B cell (primary cell): Measurements from ENCODE around the gene ZNF106. TPM values are rescaled to one million over a fixed set of nuclear protein-coding genes. Genes with fewer than 3 reads are reported as not detected.

ENCODE experiments used
- ATAC-seq: fragments of 200-7000 bp; cut with Tn5 transposase; one replicate; pipeline ENCODE4 v1.10.0; 2021; ENCODE audit warnings: low read depth, mild to moderate bottlenecking, moderate number of reproducible peaks, moderate library complexity
- CTCF ChIA-PET: fragments of 350-600 bp; sonication (Branson Sonifier 250); formaldehyde crosslinking; loops from one replicate; lab custom pipeline; 2021; ENCODE audit warnings: antibody characterized with exemption, inconsistent platforms; lab: Charles Lee
- POLR2A ChIA-PET: fragments of 350-600 bp; sonication (Branson Sonifier 250); formaldehyde crosslinking; loops from one replicate; lab custom pipeline; 2021; ENCODE audit warnings: antibody characterized with exemption; lab: Charles Lee
- DNase-seq: peaks from one replicate; pipeline ENCODE4 v3.0.0; 2013
- H2AFZ ChIP-seq: 2 replicates; pipeline ENCODE4 v1.6.1; 2012; ENCODE audit warnings: mild to moderate bottlenecking, low read depth, low read length; ENCODE audit not compliant: insufficient read depth, poor library complexity, severe bottlenecking
- H3K27ac ChIP-seq, 2 donors: 1 replicate in 1 of 2; 2 replicates in 1 of 2; pipeline ENCODE4 v1.5.1; 2012 to 2013; ENCODE audit warnings: low read length in 2 of 2, mild to moderate bottlenecking in 2 of 2, moderate library complexity in 1 of 2
- H3K27me3 ChIP-seq, 4 experiments: fragments of 200-600 bp in 1 of 4; sonication (generic) in 1 of 4; replicated peaks in 1 of 4; 1 replicate in 2 of 4; 2 replicates in 2 of 4; pipeline versions ENCODE4 v1.6.1 to v1.7.0; 2013 to 2016; ENCODE audit warnings: low read length in 3 of 4, mild to moderate bottlenecking in 2 of 4, mixed read lengths in 1 of 4, moderate library complexity in 1 of 4; ENCODE audit not compliant: insufficient read depth in 4 of 4, control insufficient read depth in 3 of 4; ENCODE audit errors: control extremely low read depth in 1 of 4
- H3K36me3 ChIP-seq, 2 experiments: replicated peaks in 1 of 2; 1 replicate in 1 of 2; 2 replicates in 1 of 2; pipeline versions ENCODE4 v1.6.1 to v1.7.1; 2013; ENCODE audit warnings: low read length in 1 of 2; ENCODE audit not compliant: insufficient read depth in 2 of 2, control insufficient read depth in 1 of 2; ENCODE audit errors: control extremely low read depth in 1 of 2, extremely low read depth in 1 of 2
- H3K4me1 ChIP-seq, 2 donors: fragments of 200-600 bp in 1 of 2; sonication (generic) in 1 of 2; 1 replicate in 1 of 2; 2 replicates in 1 of 2; pipeline versions ENCODE4 v1.5.1 to v1.6.1; 2013 to 2017; ENCODE audit warnings: low read length in 2 of 2; ENCODE audit not compliant: control insufficient read depth in 2 of 2, insufficient read depth in 2 of 2
- H3K4me2 ChIP-seq: replicated peaks from 2 replicates; pipeline ENCODE3; 2012; ENCODE audit warnings: mild to moderate bottlenecking, low read depth, low read length; ENCODE audit not compliant: poor library complexity, severe bottlenecking
- H3K4me3 ChIP-seq, 5 experiments: fragments of 200-600 bp in 1 of 5; sonication (generic) in 1 of 5; 1 replicate in 3 of 5; 2 replicates in 2 of 5; pipeline versions ENCODE4 v1.5.1 to v1.7.0; 2011 to 2016; ENCODE audit warnings: low read length in 4 of 5, mild to moderate bottlenecking in 4 of 5, low read depth in 2 of 5, control low read depth in 1 of 5, moderate library complexity in 1 of 5; ENCODE audit not compliant: insufficient read depth in 1 of 5; ENCODE audit errors: control extremely low read depth in 1 of 5, extremely low read depth in 1 of 5
- H3K79me2 ChIP-seq: fragments of 200-600 bp; sonication (generic); one replicate; pipeline ENCODE4 v1.6.0; 2016; ENCODE audit warnings: low read length; ENCODE audit not compliant: control insufficient read depth, insufficient read depth
- H3K9ac ChIP-seq: fragments of 200-600 bp; sonication (generic); 2 replicates; pipeline ENCODE4 v1.6.1; 2017; ENCODE audit warnings: mild to moderate bottlenecking, low read length, moderate library complexity
- H3K9me3 ChIP-seq, 3 donors: one replicate each; pipeline versions ENCODE4 v1.6.1 to v1.7.1; 2013; ENCODE audit warnings: low read length in 2 of 3; ENCODE audit not compliant: control insufficient read depth in 2 of 3, insufficient read depth in 1 of 3; ENCODE audit errors: control extremely low read depth in 1 of 3
- H4K20me1 ChIP-seq: 2 replicates; pipeline ENCODE4 v1.6.0; 2012; ENCODE audit warnings: mild to moderate bottlenecking, low read length; ENCODE audit not compliant: insufficient read depth, control insufficient read depth, poor library complexity, severe bottlenecking
- H3K27ac Mint-ChIP-seq: one replicate; pipeline ENCODE4 v1.8.0; 2021; ENCODE audit warnings: mixed read lengths
- H3K27me3 Mint-ChIP-seq: one replicate; pipeline ENCODE4 v1.8.0; 2021; ENCODE audit warnings: mixed read lengths
- H3K4me1 Mint-ChIP-seq: one replicate; pipeline ENCODE4 v1.8.0; 2021; ENCODE audit warnings: mixed read lengths
- H3K4me3 Mint-ChIP-seq: one replicate; pipeline ENCODE4 v1.8.0; 2021; ENCODE audit warnings: mixed read lengths
- H3K9me3 Mint-ChIP-seq: one replicate; pipeline ENCODE4 v1.8.0; 2022; ENCODE audit warnings: mixed read lengths; ENCODE audit not compliant: insufficient read depth
- CTCF ChIP-seq: fragments of 200-600 bp; IDR thresholded peaks from one replicate; pipeline ENCODE4 v1.8.0; 2022; ENCODE audit warnings: antibody characterized with exemption, mild to moderate bottlenecking
- EZH2 ChIP-seq: IDR thresholded peaks from 2 replicates; pipeline ENCODE4 v1.6.1; 2012; ENCODE audit warnings: borderline replicate concordance, low read depth, mild to moderate bottlenecking, moderate library complexity, low read length; ENCODE audit not compliant: insufficient read depth, poor library complexity, severe bottlenecking
- WGBS: methylation state at CpG from one replicate; pipeline ENCODE4 v1.1.5; 2013; ENCODE audit warnings: missing lambda C conversion rate; ENCODE audit not compliant: insufficient coverage; 5-methylcytosine and 5-hydroxymethylcytosine counted together
- intact Hi-C: fragments of 100-400 bp; cut with micrococcal nuclease; formaldehyde crosslinking; loops from one replicate; pipeline ENCODE4 v1.10.0; 2022
- polyA plus RNA-seq: library from polyadenylated mRNA; depleted of rRNA; stranded (reverse); fragments of >200 nt; gene quantifications from 2 replicates; pipeline ENCODE4 v1.2.3, GENCODE V29; 2012
- total RNA-seq, 2 donors: library from RNA; stranded (reverse); fragments of 120-200 nt in 1 of 2; gene quantifications; 1 replicate in 1 of 2; 2 replicates in 1 of 2; pipeline versions ENCODE4 v1.2.3 to v1.2.4, GENCODE V29; 2013 to 2022

ZNF106 gene
- total and polyA plus RNA-seq, 2 donors (not counting 1 experiment from before 2014, with no cell fraction given) = 10.1 to 51.4 TPM

- Histone ChIP-seq H2AFZ (no peak overlapping the region), H3K4me3 (no peak overlapping the region), H3K27ac (no peak overlapping the region), H3K27me3 (no peaks in the 10 kb centered on the region), H3K4me1 (no peaks in the 10 kb centered on the region), H3K9me3 (no peaks in the 10 kb centered on the region), H3K36me3 (peaks cover 14 to 49% of the 10 kb centered on the region in 2 experiments), H3K4me2 (no peak overlapping the region), H3K79me2 (no peaks in the 10 kb centered on the region), H4K20me1 (no peaks in the 10 kb centered on the region), H3K9ac (no peak overlapping the region)
- CTCF ChIA-PET = no interaction called here
- no peak for ATAC-seq
- TF ChIP-seq CTCF (no peak), EZH2 (no peak)
- H3K27ac Mint-ChIP-seq = no peak overlapping the region
- no CpG with 5 or more reads among the region's 1 CpG for WGBS
- no peaks in the 10 kb centered on the region for H3K27me3 Mint-ChIP-seq
- no peak for DNase-seq
- H3K4me1 Mint-ChIP-seq = no peaks in the 10 kb centered on the region
- H3K9me3 Mint-ChIP-seq = no peaks in the 10 kb centered on the region
- no peak overlapping the region for H3K4me3 Mint-ChIP-seq
- intact Hi-C loops = no loop called here
- POLR2A ChIA-PET = interaction anchor here (1.1 kb wide), 1 partner anchor 28 kb away, joined by 3 read pairs; no protein-coding TSS in a partner anchor
Observed at GRCh38 chr15:42533246-42533645, 42.3 kb upstream of the ZNF106 start.

- no peak for DNase-seq
- H3K4me3 Mint-ChIP-seq = no peak overlapping the region
- Histone ChIP-seq H4K20me1 (no peaks in the 10 kb centered on the region), H3K4me2 (no peak overlapping the region), H3K36me3 (peaks cover 14 to 55% of the 10 kb centered on the region in 2 experiments), H3K27ac (no peak overlapping the region), H3K4me3 (no peak overlapping the region), H3K9me3 (no peaks in the 10 kb centered on the region), H3K4me1 (no peaks in the 10 kb centered on the region), H3K27me3 (no peaks in the 10 kb centered on the region), H3K79me2 (no peaks in the 10 kb centered on the region), H3K9ac (no peak overlapping the region), H2AFZ (no peak overlapping the region)
- H3K9me3 Mint-ChIP-seq = no peaks in the 10 kb centered on the region
- no peak overlapping the region for H3K27ac Mint-ChIP-seq
- POLR2A ChIA-PET = interaction anchor here (1.1 kb wide), 1 partner anchor 38 kb away, joined by 3 read pairs; the partner anchor contains the start of gene ZNF106
- intact Hi-C loops = no loop called here
- H3K4me1 Mint-ChIP-seq = no peaks in the 10 kb centered on the region
- TF ChIP-seq EZH2 (no peak), CTCF (no peak)
- CTCF ChIA-PET = interaction anchor here (1.4 kb wide), 1 partner anchor 11 kb away, joined by 3 read pairs; no protein-coding TSS in a partner anchor
- ATAC-seq = no peak
- H3K27me3 Mint-ChIP-seq = no peaks in the 10 kb centered on the region
- 100% methylated on average over 1 of the region's 3 CpGs for WGBS
Observed at GRCh38 chr15:42528970-42529369, 38.0 kb upstream of the ZNF106 start.
